Activated naive CD4-positive, alpha-beta T cell treated with Interleukin-2 at 50 U/mL for 16 hours (primary cell): ENCODE measurements around the gene ENPP3.
"Not testable (repeated sequence)": the region's sequence is repeated elsewhere in the genome, so short reads cannot be mapped to it uniquely, and the experiment has no call there.

Source experiments
- DNase-seq: peaks from one replicate; pipeline ENCODE4 v3.0.0-alpha.2; 2020

The ENPP3 gene

GRCh38 chr6:131741688-131742393, 104.7 kb downstream of the ENPP3 start:
- DNase-seq = no peak

GRCh38 chr6:131744432-131745287, 107.6 kb downstream of the ENPP3 start:
- no peak for DNase-seq

GRCh38 chr6:131745476-131745875, 108.4 kb downstream of the ENPP3 start:
- no peak for DNase-seq

GRCh38 chr6:131747821-131748353, 110.8 kb downstream of the ENPP3 start:
- DNase-seq = no peak

GRCh38 chr6:131749023-131749422, 111.9 kb downstream of the ENPP3 start:
- no peak for DNase-seq

- DNase-seq = not testable (repeated sequence)
Observed at GRCh38 chr6:131751012-131751715, 114.1 kb downstream of the ENPP3 start.

GRCh38 chr6:131754088-131754487, 117.0 kb downstream of the ENPP3 start:
- DNase-seq = no peak

GRCh38 chr6:131754715-131755567, 117.8 kb downstream of the ENPP3 start:
- no peak for DNase-seq

GRCh38 chr6:131755597-131755996, 118.5 kb downstream of the ENPP3 start:
- no peak for DNase-seq

- no peak for DNase-seq
Observed at GRCh38 chr6:131756039-131756438, 118.9 kb downstream of the ENPP3 start.

- no peak for DNase-seq
Observed at GRCh38 chr6:131758920-131759319, 121.8 kb downstream of the ENPP3 start.

GRCh38 chr6:131761060-131761761, 124.1 kb downstream of the ENPP3 start:
- DNase-seq = no peak

GRCh38 chr6:131761762-131762067, 124.6 kb downstream of the ENPP3 start:
- DNase-seq = no peak

- no peak for DNase-seq
Observed at GRCh38 chr6:131762984-131763383, 125.9 kb downstream of the ENPP3 start.

GRCh38 chr6:131763749-131764148, 126.6 kb downstream of the ENPP3 start:
- no peak for DNase-seq

GRCh38 chr6:131764350-131764749, 127.2 kb downstream of the ENPP3 start:
- DNase-seq = no peak

- DNase-seq = no peak
Observed at GRCh38 chr6:131765081-131765803, 128.1 kb downstream of the ENPP3 start.

- DNase-seq = no peak
Observed at GRCh38 chr6:131765804-131766135, 128.7 kb downstream of the ENPP3 start.

GRCh38 chr6:131766631-131767030, 129.5 kb downstream of the ENPP3 start:
- DNase-seq = no peak

- no peak for DNase-seq
Observed at GRCh38 chr6:131768964-131769363, 131.9 kb downstream of the ENPP3 start.
